Measurements from ENCODE around the gene SYNE2.

DNA sequence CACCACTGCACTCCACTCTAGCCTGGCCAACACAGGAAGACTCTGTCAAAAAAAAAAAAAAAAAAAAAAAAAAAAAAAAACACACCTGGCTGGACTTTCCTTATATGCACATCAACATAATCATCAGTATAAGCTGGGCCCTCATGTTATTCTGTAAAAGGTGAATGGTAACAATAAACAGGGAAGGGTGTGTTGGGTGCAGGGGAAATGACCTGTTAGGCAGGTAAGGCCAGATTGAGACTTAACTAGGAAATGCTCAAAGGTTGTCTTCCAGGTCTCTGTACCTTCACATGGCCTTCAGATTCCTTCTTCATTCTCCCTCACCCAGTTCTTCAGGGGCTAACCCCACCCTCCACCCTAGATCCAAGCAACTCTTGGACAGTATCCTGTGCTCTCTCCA is 393.9 kb downstream of the SYNE2 start:
- TF ChIP-seq POLR2A (IDR thresholded peaks at IDR 0.05; ENCODE audit: extremely low read depth, insufficient read length), result no peak
- TF ChIP-seq, protein P1, sequence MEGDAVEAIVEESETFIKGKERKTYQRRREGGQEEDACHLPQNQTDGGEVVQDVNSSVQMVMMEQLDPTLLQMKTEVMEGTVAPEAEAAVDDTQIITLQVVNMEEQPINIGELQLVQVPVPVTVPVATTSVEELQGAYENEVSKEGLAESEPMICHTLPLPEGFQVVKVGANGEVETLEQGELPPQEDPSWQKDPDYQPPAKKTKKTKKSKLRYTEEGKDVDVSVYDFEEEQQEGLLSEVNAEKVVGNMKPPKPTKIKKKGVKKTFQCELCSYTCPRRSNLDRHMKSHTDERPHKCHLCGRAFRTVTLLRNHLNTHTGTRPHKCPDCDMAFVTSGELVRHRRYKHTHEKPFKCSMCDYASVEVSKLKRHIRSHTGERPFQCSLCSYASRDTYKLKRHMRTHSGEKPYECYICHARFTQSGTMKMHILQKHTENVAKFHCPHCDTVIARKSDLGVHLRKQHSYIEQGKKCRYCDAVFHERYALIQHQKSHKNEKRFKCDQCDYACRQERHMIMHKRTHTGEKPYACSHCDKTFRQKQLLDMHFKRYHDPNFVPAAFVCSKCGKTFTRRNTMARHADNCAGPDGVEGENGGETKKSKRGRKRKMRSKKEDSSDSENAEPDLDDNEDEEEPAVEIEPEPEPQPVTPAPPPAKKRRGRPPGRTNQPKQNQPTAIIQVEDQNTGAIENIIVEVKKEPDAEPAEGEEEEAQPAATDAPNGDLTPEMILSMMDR (IDR thresholded peaks at IDR 0.05; ENCODE audit: low read depth, low read length), result no peak
- TF ChIP-seq MAX (IDR thresholded peaks at IDR 0.05; ENCODE audit: low read depth, low read length), result no peak

Measured in NB4 (cell line).